ENCODE data around the gene NEURL1. TPM values are rescaled to one million over a fixed set of nuclear protein-coding genes. Genes with fewer than 3 reads are reported as not detected.

NEURL1 gene
- total RNA-seq, 1 experiment from 2014 or later, result 1.7 TPM

- DNase-seq (no peak), ATAC-seq (no peak)
- no peaks in the 10 kb centered on the region for H3K27me3 ChIP-seq (ENCODE audit: low read length)
- no peak overlapping the region for H3K4me2 ChIP-seq (ENCODE audit: low read length)
- ChIA-PET POLR2A (ENCODE audit: unreplicated experiment) (no interaction called here), CTCF (no interaction called here)
- no peak overlapping the region for H2AFZ ChIP-seq (ENCODE audit: low read length)
- H3K9me2 ChIP-seq (replicated peaks; ENCODE audit: low read length), result no peaks in the 10 kb centered on the region
- no peak overlapping the region for H3K27ac ChIP-seq (ENCODE audit: low read length)
- no peaks in the 10 kb centered on the region for H4K20me1 ChIP-seq (ENCODE audit: low read length)
- no peaks in the 10 kb centered on the region for H3K4me1 ChIP-seq (ENCODE audit: insufficient read depth, low read length)
- no peaks in the 10 kb centered on the region for H3K9me3 ChIP-seq (ENCODE audit: low read length)
- intact Hi-C loops (cut with micrococcal nuclease), result loop anchor here (5.0 kb wide), 1 partner anchor 98 kb away; the partner anchor contains the start of gene NEURL1
- H3F3A ChIP-seq (ENCODE audit: low read length, unreplicated experiment), result no peaks in the 10 kb centered on the region
- TF ChIP-seq EZH2 (IDR thresholded peaks at IDR 0.05; ENCODE audit: low read length, unreplicated experiment) (no peak), EZH2phosphoT487 (IDR thresholded peaks at IDR 0.05; ENCODE audit: borderline replicate concordance, low read length) (no peak), CTCF (conservative IDR thresholded peaks at IDR 0.05; ENCODE audit: low read depth, low read length) (no peak)
- H3K79me2 ChIP-seq (ENCODE audit: low read length), result no peaks in the 10 kb centered on the region
- no peaks in the 10 kb centered on the region for H3K36me3 ChIP-seq (ENCODE audit: low read depth, low read length)
- BruUV-seq (replicated peaks), result no TSS peak
- H3K9ac ChIP-seq (ENCODE audit: low read length), result no peak overlapping the region
- no peak overlapping the region for H3K4me3 ChIP-seq (ENCODE audit: low read length)
Observed at GRCh38 chr10:103590060-103590459, 96.6 kb downstream of the NEURL1 start.

- no peak; the same call in 1 of the 2 replicates for ATAC-seq
- intact Hi-C loops (cut with micrococcal nuclease), result loop anchor here (5.0 kb wide), 1 partner anchor 99 kb away; the partner anchor contains the start of gene NEURL1
Observed at GRCh38 chr10:103590744-103591291, 97.3 kb downstream of the NEURL1 start.

More at GRCh38 chr10:103590744-103591291, 97.3 kb downstream of the NEURL1 start:
- Histone ChIP-seq H3F3A (ENCODE audit: low read length, unreplicated experiment) (no peaks in the 10 kb centered on the region), H3K36me3 (ENCODE audit: low read depth, low read length) (no peaks in the 10 kb centered on the region), H3K79me2 (ENCODE audit: low read length) (no peaks in the 10 kb centered on the region), H4K20me1 (ENCODE audit: low read length) (no peaks in the 10 kb centered on the region), H3K27me3 (ENCODE audit: low read length) (no peaks in the 10 kb centered on the region), H3K4me2 (ENCODE audit: low read length) (no peak overlapping the region), H3K9ac (ENCODE audit: low read length) (no peak overlapping the region), H3K9me2 (replicated peaks; ENCODE audit: low read length) (no peaks in the 10 kb centered on the region), H2AFZ (ENCODE audit: low read length) (no peak overlapping the region), H3K27ac (ENCODE audit: low read length) (no peak overlapping the region), H3K4me3 (ENCODE audit: low read length) (no peak overlapping the region), H3K4me1 (ENCODE audit: insufficient read depth, low read length) (no peaks in the 10 kb centered on the region), H3K9me3 (ENCODE audit: low read length) (no peaks in the 10 kb centered on the region)
- TF ChIP-seq CTCF (conservative IDR thresholded peaks at IDR 0.05; ENCODE audit: low read depth, low read length) (no peak), EZH2phosphoT487 (IDR thresholded peaks at IDR 0.05; ENCODE audit: borderline replicate concordance, low read length) (no peak), EZH2 (IDR thresholded peaks at IDR 0.05; ENCODE audit: low read length, unreplicated experiment) (no peak)
- CTCF ChIA-PET, result no interaction called here
- POLR2A ChIA-PET (ENCODE audit: unreplicated experiment), result no interaction called here
- no peak for DNase-seq
- BruUV-seq (replicated peaks), result no TSS peak

All from PC-3 (cell line).